IMR-90 (cell line): Measurements from ENCODE around the gene EML6. TPM values are rescaled to one million over a fixed set of nuclear protein-coding genes. Genes with fewer than 3 reads are reported as not detected.

Experiments used
- ATAC-seq: fragments of 200-7000 bp; cut with Tn5 transposase; 2 replicates; pipeline ENCODE4 v1.9.1; 2020; ENCODE audit warnings: low read depth, mild to moderate bottlenecking, moderate library complexity
- BruUV-seq: library from RNA; stranded (reverse); fragments of 400-500 nt; replicated peaks from 2 replicates; lab custom pipeline; 2021; lab: Mats Ljungman, UMichigan
- CTCF ChIA-PET: fragments of 300-600 bp; formaldehyde crosslinking; extraction: SDS; loops from one replicate; lab custom pipeline; 2021; ENCODE audit warnings: antibody characterized with exemption; lab: Yijun Ruan, JAX
- POLR2A ChIA-PET: fragments of 300-600 bp; sonication (Branson Sonifier 250); formaldehyde crosslinking; loops from one replicate; lab custom pipeline; 2022; ENCODE audit warnings: antibody characterized with exemption; ENCODE audit not compliant: unreplicated experiment; lab: Charles Lee
- DNase-seq: peaks from one replicate; pipeline ENCODE4 v3.0.0; 2013
- H2AFZ ChIP-seq: replicated peaks from 2 replicates; pipeline ENCODE3; 2013; ENCODE audit warnings: low read length, mild to moderate bottlenecking; ENCODE audit not compliant: poor library complexity
- H2AK5ac ChIP-seq: 2 replicates; pipeline ENCODE4 v1.6.1; 2013; ENCODE audit warnings: low read depth, low read length, inconsistent platforms
- H2AK9ac ChIP-seq: replicated peaks from 2 replicates; pipeline ENCODE3; 2013; ENCODE audit warnings: mild to moderate bottlenecking, low read depth, low read length, moderate library complexity; ENCODE audit not compliant: poor library complexity
- H2BK120ac ChIP-seq: 2 replicates; pipeline ENCODE4 v1.6.1; 2013; ENCODE audit warnings: low read depth, low read length, inconsistent platforms
- H2BK15ac ChIP-seq: 3 replicates; pipeline ENCODE4 v1.6.1; 2013; ENCODE audit warnings: low read depth, low read length, inconsistent platforms
- H2BK20ac ChIP-seq: 2 replicates; pipeline ENCODE4 v1.6.1; 2013; ENCODE audit warnings: low read depth, mild to moderate bottlenecking, inconsistent platforms, low read length, moderate library complexity
- H2BK5ac ChIP-seq: 2 replicates; pipeline ENCODE4 v1.6.1; 2013; ENCODE audit warnings: mild to moderate bottlenecking, low read depth, low read length, inconsistent platforms; ENCODE audit not compliant: poor library complexity, severe bottlenecking
- H3K14ac ChIP-seq: replicated peaks from 2 replicates; pipeline ENCODE4 v1.6.1; 2013; ENCODE audit warnings: low read depth, low read length, inconsistent platforms
- H3K18ac ChIP-seq: 2 replicates; pipeline ENCODE4 v1.6.1; 2013; ENCODE audit warnings: low read depth, low read length, control low read depth
- H3K23ac ChIP-seq: 2 replicates; pipeline ENCODE4 v1.6.1; 2013; ENCODE audit warnings: low read depth, low read length, inconsistent platforms
- H3K27ac ChIP-seq: 2 replicates; pipeline ENCODE4 v1.5.1; 2013; ENCODE audit warnings: mild to moderate bottlenecking, control low read depth, low read length; ENCODE audit not compliant: insufficient read depth
- H3K27me3 ChIP-seq: 2 replicates; pipeline ENCODE4 v1.6.1; 2013; ENCODE audit warnings: low read length; ENCODE audit not compliant: control insufficient read depth, insufficient read depth
- H3K36me3 ChIP-seq: 2 replicates; pipeline ENCODE4 v1.6.1; 2013; ENCODE audit warnings: low read length, mixed read lengths; ENCODE audit not compliant: control insufficient read depth, insufficient read depth
- H3K4ac ChIP-seq: 2 replicates; pipeline ENCODE4 v1.6.1; 2013; ENCODE audit warnings: low read depth, low read length, inconsistent platforms
- H3K4me1 ChIP-seq: 2 replicates; pipeline ENCODE4 v1.6.1; 2013; ENCODE audit warnings: low read length, mixed read lengths; ENCODE audit not compliant: control insufficient read depth, insufficient read depth
- H3K4me2 ChIP-seq: 2 replicates; pipeline ENCODE4 v1.6.1; 2013; ENCODE audit warnings: low read depth, mild to moderate bottlenecking, control low read depth, low read length, moderate library complexity
- H3K4me3 ChIP-seq: 2 replicates; pipeline ENCODE4 v1.5.1; 2013; ENCODE audit warnings: low read depth, mild to moderate bottlenecking, control low read depth, low read length, moderate library complexity; ENCODE audit not compliant: insufficient read depth
- H3K56ac ChIP-seq: 2 replicates; pipeline ENCODE4 v1.6.1; 2013; ENCODE audit warnings: low read length, inconsistent platforms; ENCODE audit not compliant: insufficient read depth; ENCODE audit errors: extremely low read depth
- H3K79me1 ChIP-seq, 2 experiments: 2 replicates each; pipeline ENCODE4 v1.6.1; 2013; ENCODE audit warnings: low read length in 2 of 2, inconsistent platforms in 1 of 2, low read depth in 1 of 2
- H3K9ac ChIP-seq: 2 replicates; pipeline ENCODE4 v1.6.1; 2013; ENCODE audit warnings: low read depth, low read length, control low read depth
- H3K9me1 ChIP-seq: 2 replicates; pipeline ENCODE4 v1.6.1; 2013; ENCODE audit warnings: low read length, inconsistent platforms; ENCODE audit not compliant: insufficient read depth
- H3K9me3 ChIP-seq: 2 replicates; pipeline ENCODE4 v1.6.1; 2013; ENCODE audit warnings: low read length; ENCODE audit not compliant: control insufficient read depth, insufficient read depth
- H4K20me1 ChIP-seq: 2 replicates; pipeline ENCODE4 v1.6.1; 2013; ENCODE audit warnings: low read length, inconsistent platforms; ENCODE audit not compliant: insufficient read depth
- H4K5ac ChIP-seq: 2 replicates; pipeline ENCODE4 v1.6.1; 2013; ENCODE audit warnings: mild to moderate bottlenecking, low read depth, low read length, control low read depth
- H4K8ac ChIP-seq, 2 experiments: 2 replicates each; pipeline ENCODE4 v1.6.1; 2013; ENCODE audit warnings: low read depth in 2 of 2, low read length in 2 of 2, control low read depth in 1 of 2, inconsistent platforms in 1 of 2
- H4K91ac ChIP-seq: 2 replicates; pipeline ENCODE4 v1.6.1; 2013; ENCODE audit warnings: low read depth, low read length, inconsistent platforms; ENCODE audit not compliant: insufficient read depth
- CEBPB ChIP-seq: IDR thresholded peaks from 2 replicates; pipeline ENCODE4 v1.6.1; 2012; ENCODE audit warnings: low read depth, low read length, improper control_type of control experiment
- CTCF ChIP-seq: conservative IDR thresholded peaks from 2 replicates; pipeline ENCODE4 v1.5.1; 2012; ENCODE audit warnings: mild to moderate bottlenecking, low read depth, low read length, improper control_type of control experiment
- ELK1 ChIP-seq: fragments of 150-350 bp; IDR thresholded peaks from 2 replicates; pipeline ENCODE4 v1.6.1; 2016; ENCODE audit warnings: low read depth, mild to moderate bottlenecking, low read length, moderate library complexity, borderline replicate concordance
- FOS ChIP-seq: fragments of 150-350 bp; IDR thresholded peaks from 2 replicates; pipeline ENCODE4 v1.6.1; 2016; ENCODE audit warnings: low read depth, low read length
- MAFK ChIP-seq: IDR thresholded peaks from 2 replicates; pipeline ENCODE4 v1.6.1; 2012; ENCODE audit warnings: low read depth, low read length, improper control_type of control experiment
- MXI1 ChIP-seq: IDR thresholded peaks from 2 replicates; pipeline ENCODE4 v1.6.1; 2012; ENCODE audit warnings: low read depth, mild to moderate bottlenecking, low read length, moderate library complexity, borderline replicate concordance
- NFE2L2 ChIP-seq: fragments of 150-350 bp; IDR thresholded peaks from 2 replicates; pipeline ENCODE4 v1.6.1; 2016; ENCODE audit warnings: low read depth, mild to moderate bottlenecking, low read length
- RCOR1 ChIP-seq: IDR thresholded peaks from 2 replicates; pipeline ENCODE4 v1.6.1; 2012; ENCODE audit warnings: mild to moderate bottlenecking, low read length, improper control_type of control experiment; ENCODE audit not compliant: insufficient replicate concordance
- RFX5 ChIP-seq: IDR thresholded peaks from 2 replicates; pipeline ENCODE4 v1.8.0; 2012; ENCODE audit warnings: low read depth, mild to moderate bottlenecking, low read length, moderate library complexity
- SMC3 ChIP-seq: fragments of 150-350 bp; IDR thresholded peaks from 2 replicates; pipeline ENCODE4 v1.6.1; 2016; ENCODE audit warnings: low read depth, mild to moderate bottlenecking, antibody characterized with exemption, low read length, moderate library complexity
- WGBS, 2 experiments: methylation state at CpG; one replicate each; pipeline versions ENCODE4 v1.1.5 to v1.1.7; 2013; ENCODE audit warnings: missing lambda C conversion rate in 2 of 2; ENCODE audit not compliant: insufficient read length in 1 of 2; ENCODE audit errors: extremely low coverage in 2 of 2; 5-methylcytosine and 5-hydroxymethylcytosine counted together
- dilution Hi-C: fragments of 300-500 bp; cut with HindIII; formaldehyde crosslinking; loops from one replicate; pipeline ENCODE4 v1.14.3; 2018; ENCODE audit warnings: low sequenced_read_pairs; ENCODE audit not compliant: unreplicated experiment
- in situ Hi-C: fragments of 300-500 bp; cut with MboI; formaldehyde crosslinking; loops from 3 replicates; pipeline ENCODE4 v1.14.3; 2019; ENCODE audit warnings: low sequenced_read_pairs, inconsistent platforms, mixed read lengths
- intact Hi-C: fragments of 100-400 bp; cut with micrococcal nuclease; formaldehyde crosslinking; loops from 2 replicates; pipeline ENCODE4 v1.10.0; 2022
- polyA plus RNA-seq, 3 experiments: library from polyadenylated mRNA; depleted of rRNA; stranded (reverse); fragments of >200 nt; gene quantifications; 2 replicates each; pipeline ENCODE4 v1.2.3, GENCODE V29; 2012; ENCODE audit warnings: low replicate concordance in 1 of 3
- total RNA-seq: library from RNA; depleted of rRNA; stranded (reverse); fragments of >200 nt; gene quantifications from 2 replicates; pipeline ENCODE4 v1.2.3, GENCODE V29; 2012

The EML6 gene
- total and polyA plus RNA-seq, 2 of the 4 experiments (the other 2 are of a cell fraction) = 0.18 to 0.19 TPM

GRCh38 chr2:54813584-54813983 lies 90.1 kb downstream of the EML6 start:
- DNase-seq (no peak), ATAC-seq (no peak)
- Histone ChIP-seq H2BK5ac (no peak overlapping the region), H3K27ac (no peak overlapping the region), H3K4me3 (no peak overlapping the region), H3K36me3 (no peaks in the 10 kb centered on the region), H3K4ac (no peak overlapping the region), H3K18ac (no peak overlapping the region), H4K8ac (no peak overlapping the region), H3K14ac (no peak overlapping the region), H4K91ac (no peak overlapping the region), H3K27me3 (peaks cover 29% of the 10 kb centered on the region), H2AK9ac (no peak overlapping the region), H3K9ac (no peak overlapping the region), H2BK120ac (no peak overlapping the region), H2AK5ac (no peak overlapping the region), H3K79me1 (no peaks in the 10 kb centered on the region), H3K56ac (no peak overlapping the region), H3K4me2 (no peak overlapping the region), H3K23ac (no peak overlapping the region), H2BK15ac (no peak overlapping the region), H2BK20ac (no peak overlapping the region), H3K4me1 (no peaks in the 10 kb centered on the region), H3K9me1 (no peaks in the 10 kb centered on the region), H4K20me1 (no peaks in the 10 kb centered on the region), H3K9me3 (no peaks in the 10 kb centered on the region), H4K5ac (no peak overlapping the region), H2AFZ (no peak overlapping the region)
- no peak for TF ChIP-seq CTCF
- TF ChIP-seq RCOR1 = no peak
- no peak for TF ChIP-seq SMC3
- no peak for TF ChIP-seq MXI1
- no peak for TF ChIP-seq RFX5
- no peak for TF ChIP-seq MAFK
- TF ChIP-seq ELK1 = no peak
- no peak for TF ChIP-seq CEBPB
- no peak for TF ChIP-seq FOS
- TF ChIP-seq NFE2L2 = no peak
- BruUV-seq = no TSS peak
- in situ Hi-C loops (no loop called here), intact Hi-C loops (no loop called here), dilution Hi-C loops (no loop called here)
- CTCF ChIA-PET = no interaction called here
- POLR2A ChIA-PET = no interaction called here
- no CpG with 5 or more reads among the region's 1 CpG for WGBS, 2 experiments
